ENCODE measurements around the gene CHADL.

Gene CHADL

GRCh38 chr22:41256254-41257253 lies 15.8 kb upstream of the CHADL start:
- peak; percentile 14; the same call in 1 of the 2 replicates for TF ChIP-seq CTCF (conservative IDR thresholded peaks at IDR 0.05; ENCODE audit: low read length)
- H3K4me3 ChIP-seq (ENCODE audit: low read length) = no peak overlapping the region
- DNase-seq (ENCODE audit: low read depth) = peak; percentile 55

GRCh38 chr22:41254230-41254629 lies 13.5 kb upstream of the CHADL start:
- no peak for TF ChIP-seq CTCF (conservative IDR thresholded peaks at IDR 0.05; ENCODE audit: low read length)
- H3K4me3 ChIP-seq (ENCODE audit: low read length) = no peak overlapping the region

GRCh38 chr22:41252365-41252764 lies 11.6 kb upstream of the CHADL start:
- H3K4me3 ChIP-seq (ENCODE audit: low read length) = no peak overlapping the region
- no peak for DNase-seq (ENCODE audit: low read depth)
- no peak for TF ChIP-seq CTCF (conservative IDR thresholded peaks at IDR 0.05; ENCODE audit: low read length)

More at GRCh38 chr22:41254230-41254629, 13.5 kb upstream of the CHADL start:
- DNase-seq (ENCODE audit: low read depth) = no peak

GRCh38 chr22:41250127-41250526 lies 9.4 kb upstream of the CHADL start:
- DNase-seq (ENCODE audit: low read depth) = no peak
- TF ChIP-seq CTCF (conservative IDR thresholded peaks at IDR 0.05; ENCODE audit: low read length) = no peak
- no peak overlapping the region for H3K4me3 ChIP-seq (ENCODE audit: low read length)

- no peak for TF ChIP-seq CTCF (conservative IDR thresholded peaks at IDR 0.05; ENCODE audit: low read length)
- DNase-seq (ENCODE audit: low read depth) = no peak
- no peak overlapping the region for H3K4me3 ChIP-seq (ENCODE audit: low read length)
Measured at GRCh38 chr22:41249442-41249841, 8.7 kb upstream of the CHADL start.

GRCh38 chr22:41248758-41249157 lies 8.0 kb upstream of the CHADL start:
- no peak overlapping the region for H3K4me3 ChIP-seq (ENCODE audit: low read length)
- DNase-seq (ENCODE audit: low read depth) = no peak
- TF ChIP-seq CTCF (conservative IDR thresholded peaks at IDR 0.05; ENCODE audit: low read length) = no peak

GRCh38 chr22:41248314-41248713 lies 7.6 kb upstream of the CHADL start:
- no peak overlapping the region for H3K4me3 ChIP-seq (ENCODE audit: low read length)
- TF ChIP-seq CTCF (conservative IDR thresholded peaks at IDR 0.05; ENCODE audit: low read length) = no peak
- DNase-seq (ENCODE audit: low read depth) = no peak
